HepG2 (cell line): ENCODE results near the gene SSH3.

ENCODE experiments used
- FOXJ3 ChIP-seq: sonication (generic); formaldehyde crosslinking; IDR thresholded peaks from 2 replicates; pipeline ENCODE4 v1.4.0; 2020; ENCODE audit warnings: missing genetic modification reagents, mild to moderate bottlenecking, borderline replicate concordance
- KAT2B ChIP-seq: fragments of 150-350 bp; IDR thresholded peaks from 2 replicates; pipeline ENCODE4 v1.6.1; 2014; ENCODE audit warnings: low read depth, low read length, borderline replicate concordance
- NR1H2 ChIP-seq: sonication (generic); formaldehyde crosslinking; IDR thresholded peaks from 2 replicates; pipeline ENCODE4 v1.8.1; 2022; ENCODE audit warnings: low read depth, missing genetic modification reagents, borderline replicate concordance
- RAD21 ChIP-seq: fragments of 450-650 bp; formaldehyde crosslinking; IDR thresholded peaks from 2 replicates; pipeline ENCODE4 v1.5.0; 2020; ENCODE audit warnings: mild to moderate bottlenecking
- ZNF562 ChIP-seq: sonication (generic); formaldehyde crosslinking; IDR thresholded peaks from 2 replicates; pipeline ENCODE4 v1.8.0; 2022; ENCODE audit warnings: missing genetic modification reagents, borderline replicate concordance

GRCh38 chr11:67255864-67256263 is 47.5 kb upstream of the SSH3 start:
- TF ChIP-seq NR1H2, result no peak
- no peak for TF ChIP-seq FOXJ3 (CRISPR knock-in tag)
- no peak for TF ChIP-seq ZNF562
- TF ChIP-seq RAD21 (CRISPR knock-in tag), result no peak
- no peak for TF ChIP-seq KAT2B
